Mesothelial cell of epicardium (in vitro differentiated cells): ENCODE results near the gene EMC9. TPM values are rescaled to one million over a fixed set of nuclear protein-coding genes. Genes with fewer than 3 reads are reported as not detected.
A peak's percentile ranks its signal among the peaks of the same experiment; 100 is the strongest.

ENCODE experiments used
- DNase-seq, 2 experiments: peaks; one replicate each; pipeline ENCODE4 v3.0.0; 2021; ENCODE audit warnings: low spot score in 2 of 2; ENCODE audit not compliant: unreplicated experiment in 2 of 2
- H3K27ac Mint-ChIP-seq: 2 replicates; pipeline ENCODE4 v1.8.0; 2021; ENCODE audit warnings: mixed read lengths
- H3K27me3 Mint-ChIP-seq: 2 replicates; pipeline ENCODE4 v1.8.0; 2021; ENCODE audit warnings: low read depth, mixed read lengths
- H3K36me3 Mint-ChIP-seq: 2 replicates; pipeline ENCODE4 v1.8.0; 2021; ENCODE audit warnings: mixed read lengths
- H3K4me1 Mint-ChIP-seq: 2 replicates; pipeline ENCODE4 v1.8.0; 2021; ENCODE audit warnings: mixed read lengths
- H3K4me3 Mint-ChIP-seq: 2 replicates; pipeline ENCODE4 v1.8.0; 2021; ENCODE audit warnings: mild to moderate bottlenecking, moderate library complexity, mixed read lengths
- H3K9me3 Mint-ChIP-seq: 2 replicates; pipeline ENCODE4 v1.8.0; 2021; ENCODE audit warnings: mixed read lengths
- CTCF ChIP-seq: fragments of 200-600 bp; sonication (generic); IDR thresholded peaks from one replicate; pipeline ENCODE4 v1.5.0; 2021; ENCODE audit warnings: antibody characterized with exemption; ENCODE audit not compliant: unreplicated experiment
- total RNA-seq: library from RNA; stranded (reverse); gene quantifications from 3 replicates; pipeline ENCODE4 v1.2.1, GENCODE V29; 2021

EMC9 gene
- total RNA-seq, 1 donor from 2014 or later: 21.3 TPM

GRCh38 chr14:24096545-24097181, 44.7 kb downstream of the EMC9 start:
- no peaks in the 10 kb centered on the region for H3K9me3 Mint-ChIP-seq
- H3K4me1 Mint-ChIP-seq: peaks cover 20% of the 10 kb centered on the region
- DNase-seq: no peak
- no peak for TF ChIP-seq CTCF
- no peak overlapping the region for H3K4me3 Mint-ChIP-seq
- H3K36me3 Mint-ChIP-seq: no peaks in the 10 kb centered on the region
- no peaks in the 10 kb centered on the region for H3K27me3 Mint-ChIP-seq
- no peak overlapping the region for H3K27ac Mint-ChIP-seq

- no peak for TF ChIP-seq CTCF
- Mint-ChIP-seq H3K4me3 (peak overlapping the region; percentile 81), H3K36me3 (no peaks in the 10 kb centered on the region), H3K9me3 (no peaks in the 10 kb centered on the region), H3K27ac (peak overlapping the region; percentile 75), H3K27me3 (no peaks in the 10 kb centered on the region), H3K4me1 (peaks cover 22% of the 10 kb centered on the region)
- DNase-seq: no peak
These were observed 45.9 kb downstream of the EMC9 start for GRCh38 chr14:24095271-24096068.

- Mint-ChIP-seq H3K4me1 (peaks cover 22% of the 10 kb centered on the region), H3K4me3 (peak overlapping the region; percentile 81), H3K27ac (peak overlapping the region; percentile 75), H3K36me3 (no peaks in the 10 kb centered on the region), H3K27me3 (no peaks in the 10 kb centered on the region), H3K9me3 (no peaks in the 10 kb centered on the region)
- TF ChIP-seq CTCF: no peak
- no peak for DNase-seq
These were observed 46.5 kb downstream of the EMC9 start for GRCh38 chr14:24094841-24095270.

- Mint-ChIP-seq H3K36me3 (no peaks in the 10 kb centered on the region), H3K4me1 (peaks cover 22% of the 10 kb centered on the region), H3K27me3 (no peaks in the 10 kb centered on the region), H3K4me3 (peak within 1 kb of the TSS; percentile 81), H3K27ac (peak within 1 kb of the TSS; percentile 75), H3K9me3 (no peaks in the 10 kb centered on the region)
- DNase-seq: peak; percentile 61 to 73
- TF ChIP-seq CTCF: no peak
These were observed 47.2 kb downstream of the EMC9 start, which contains the start of gene PCK2 for GRCh38 chr14:24093901-24094840. TSS of gene PCK2 (plus strand) at chr14:24094311. CDS start at chr14:24094406, 95 bp downstream.

- Mint-ChIP-seq H3K4me3 (peak overlapping the region; percentile 81), H3K27me3 (no peaks in the 10 kb centered on the region), H3K4me1 (peaks cover 22% of the 10 kb centered on the region), H3K9me3 (no peaks in the 10 kb centered on the region), H3K27ac (peak overlapping the region; percentile 11), H3K36me3 (no peaks in the 10 kb centered on the region)
- DNase-seq: no peak
- TF ChIP-seq CTCF: no peak
These were observed 48.0 kb downstream of the EMC9 start for GRCh38 chr14:24093207-24093900.
